8988T (cell line): ENCODE data around the gene PLCH1.

Experiments
- DNase-seq: peaks from one replicate; pipeline ENCODE4 v3.0.0; 2011

The PLCH1 gene

GRCh38 chr3:155368786-155369185 is 376.1 kb downstream of the PLCH1 start:
- no peak for DNase-seq

- DNase-seq, result no peak
Measured at GRCh38 chr3:155367506-155367905, 377.4 kb downstream of the PLCH1 start.

GRCh38 chr3:155365178-155365783 is 379.6 kb downstream of the PLCH1 start:
- DNase-seq, result no peak

- no peak for DNase-seq
Measured at GRCh38 chr3:155364492-155364891, 380.4 kb downstream of the PLCH1 start.

GRCh38 chr3:155363690-155364070 is 381.2 kb downstream of the PLCH1 start:
- DNase-seq, result no peak

GRCh38 chr3:155362808-155363689 is 381.8 kb downstream of the PLCH1 start:
- DNase-seq, result no peak

DNA sequence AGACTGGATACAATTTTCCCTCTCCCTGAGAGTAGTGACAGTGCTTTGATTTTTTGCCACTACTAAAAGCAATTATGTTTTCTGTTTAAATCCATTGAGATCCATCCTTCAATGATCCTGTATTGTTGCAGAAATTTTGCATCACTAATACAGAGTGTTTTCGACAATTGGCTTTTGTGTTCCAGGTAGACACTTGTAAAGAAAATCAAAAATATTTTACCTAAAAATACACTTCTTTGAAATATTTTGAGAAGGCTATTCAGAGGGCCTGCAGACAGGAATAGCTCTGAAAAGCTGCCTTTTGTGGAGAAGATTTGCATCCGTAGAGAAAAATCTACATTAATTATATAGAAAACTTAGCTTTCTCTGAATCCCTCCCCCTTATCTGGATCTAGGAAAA is 384.6 kb downstream of the PLCH1 start:
- no peak for DNase-seq

GRCh38 chr3:155356594-155357370 is 388.1 kb downstream of the PLCH1 start:
- no peak for DNase-seq

DNA sequence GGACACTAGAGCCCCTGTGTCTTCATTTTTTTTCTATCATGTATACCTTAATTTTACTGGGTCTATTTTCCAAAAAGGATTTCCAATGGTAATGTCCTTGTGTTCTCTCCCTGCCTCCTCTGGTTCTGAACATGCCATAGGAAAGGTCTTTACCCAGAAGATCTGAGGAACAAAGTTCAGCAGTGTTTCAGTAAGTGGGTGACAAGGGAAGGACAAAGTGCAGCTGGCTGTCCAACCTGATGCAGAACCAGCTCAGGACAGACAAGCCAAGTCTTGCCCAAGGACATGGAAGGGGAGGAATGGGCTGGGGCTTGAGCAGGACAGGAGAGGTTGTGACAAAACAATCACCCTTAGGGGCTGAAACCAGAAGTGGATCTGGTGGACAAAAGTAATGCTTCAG is 390.2 kb downstream of the PLCH1 start:
- no peak for DNase-seq

DNA sequence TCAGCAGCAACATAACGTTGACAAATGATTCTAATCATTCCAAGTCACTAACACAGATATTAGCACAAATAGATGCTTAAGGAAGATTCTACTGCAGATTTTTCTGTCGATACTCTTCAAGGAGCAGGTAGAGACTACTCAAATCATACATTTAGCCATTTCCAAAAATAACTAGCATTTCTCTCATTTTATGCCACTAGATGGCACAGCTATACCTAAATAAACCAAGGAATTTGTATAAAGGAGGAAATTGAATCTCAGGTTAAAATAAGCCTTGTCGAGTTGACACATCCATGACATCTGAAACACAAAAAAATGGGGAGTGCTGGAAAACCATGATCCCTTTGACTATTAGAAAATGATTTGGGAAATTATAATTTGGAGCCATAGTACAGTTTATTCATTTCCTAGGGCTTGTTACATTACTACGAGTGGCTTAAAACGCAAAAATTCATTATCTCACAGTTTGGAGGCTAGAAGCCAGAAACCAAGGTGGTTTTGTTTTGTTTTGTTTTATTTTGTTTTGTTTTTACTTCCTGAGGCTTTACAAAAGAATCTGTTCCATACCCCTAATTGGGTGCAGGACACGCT is 391.9 kb downstream of the PLCH1 start:
- no peak for DNase-seq

GRCh38 chr3:155350571-155350970 is 394.3 kb downstream of the PLCH1 start:
- DNase-seq, result no peak

DNA sequence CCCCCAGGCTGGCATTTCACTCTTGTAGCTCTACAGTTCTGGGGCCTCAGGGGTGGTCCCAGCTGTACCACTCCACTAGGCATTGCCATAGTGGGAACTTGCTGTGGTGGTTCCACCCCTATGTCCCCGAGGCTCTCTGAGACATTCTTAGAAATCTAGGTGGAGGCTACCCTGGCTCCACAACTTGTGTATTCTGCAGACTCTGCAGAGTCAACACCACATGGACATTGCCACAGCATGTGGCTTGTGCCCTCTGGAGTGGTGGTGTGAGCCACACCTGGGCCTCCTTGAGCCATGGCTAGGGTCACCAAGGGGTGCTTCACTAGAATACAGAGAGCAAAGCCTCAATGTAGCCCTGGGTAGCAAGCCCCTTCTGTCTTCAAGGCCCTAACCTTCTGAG is 397.0 kb downstream of the PLCH1 start:
- DNase-seq, result no peak

DNA sequence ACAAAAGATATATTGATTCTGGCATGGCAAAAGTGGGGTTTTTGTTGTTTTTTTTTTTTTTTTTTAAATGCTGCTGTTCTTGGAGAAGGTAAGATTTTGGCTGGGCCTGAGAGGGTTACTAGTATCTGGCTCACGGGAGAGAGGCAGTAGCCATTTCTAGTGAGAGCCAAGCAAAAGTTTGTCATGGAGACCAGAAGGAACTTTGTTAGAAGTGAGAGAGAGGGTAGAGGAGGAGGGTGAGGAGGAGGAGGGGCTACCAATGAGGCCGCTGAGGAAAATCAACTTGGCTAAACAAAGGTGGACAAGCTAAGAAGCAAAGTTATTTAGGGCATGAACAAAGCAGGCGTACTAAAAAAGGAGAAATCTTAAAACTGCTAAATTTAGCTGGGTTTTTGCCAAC is 402.5 kb downstream of the PLCH1 start:
- DNase-seq, result no peak

DNA sequence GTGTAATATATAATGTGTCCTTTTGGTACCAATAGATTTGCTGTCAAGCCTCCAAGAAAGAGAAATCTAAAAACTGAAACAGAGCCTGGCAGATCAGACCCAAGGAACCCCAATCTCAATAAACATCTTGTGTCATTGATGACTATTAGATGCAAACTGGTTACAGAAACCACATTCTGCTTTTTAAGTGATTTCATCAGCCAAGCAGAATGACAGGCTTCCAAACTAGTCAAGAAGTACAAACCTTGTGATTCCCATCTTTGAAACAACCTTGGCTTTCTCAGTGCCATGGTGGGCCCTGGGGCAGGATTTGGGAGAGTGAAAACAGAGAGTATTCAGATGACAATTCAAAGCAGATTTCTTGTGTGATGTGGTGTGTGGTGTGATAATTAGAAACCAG is 405.8 kb downstream of the PLCH1 start:
- no peak for DNase-seq

- no peak for DNase-seq
Measured at GRCh38 chr3:155335724-155336354, 409.0 kb downstream of the PLCH1 start.

GRCh38 chr3:155334914-155335723 is 409.8 kb downstream of the PLCH1 start:
- no peak for DNase-seq

GRCh38 chr3:155334215-155334913 is 410.5 kb downstream of the PLCH1 start:
- no peak for DNase-seq

DNA sequence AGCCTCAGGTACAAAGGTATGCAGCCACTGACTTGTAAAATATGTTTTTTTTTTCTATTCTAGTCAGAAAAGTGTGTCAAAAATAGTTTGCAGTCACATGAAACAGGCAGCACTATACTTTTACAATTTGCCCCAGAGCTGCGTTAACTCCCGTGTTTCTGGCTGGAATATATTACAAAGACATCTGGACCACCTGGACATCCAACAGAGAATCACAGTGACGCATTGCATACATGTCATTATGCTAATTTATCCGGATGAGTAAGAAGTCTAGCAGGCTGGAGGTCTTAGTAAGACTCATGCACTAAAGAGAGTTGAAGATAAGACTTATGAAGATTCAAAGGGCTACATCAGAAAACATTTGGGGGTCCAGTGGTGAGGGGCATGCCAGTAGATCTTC is 412.2 kb downstream of the PLCH1 start:
- DNase-seq, result no peak

- no peak for DNase-seq
Measured at GRCh38 chr3:155331078-155331477, 413.8 kb downstream of the PLCH1 start.

- DNase-seq, result no peak
Measured at GRCh38 chr3:155330370-155330769, 414.5 kb downstream of the PLCH1 start.

DNA sequence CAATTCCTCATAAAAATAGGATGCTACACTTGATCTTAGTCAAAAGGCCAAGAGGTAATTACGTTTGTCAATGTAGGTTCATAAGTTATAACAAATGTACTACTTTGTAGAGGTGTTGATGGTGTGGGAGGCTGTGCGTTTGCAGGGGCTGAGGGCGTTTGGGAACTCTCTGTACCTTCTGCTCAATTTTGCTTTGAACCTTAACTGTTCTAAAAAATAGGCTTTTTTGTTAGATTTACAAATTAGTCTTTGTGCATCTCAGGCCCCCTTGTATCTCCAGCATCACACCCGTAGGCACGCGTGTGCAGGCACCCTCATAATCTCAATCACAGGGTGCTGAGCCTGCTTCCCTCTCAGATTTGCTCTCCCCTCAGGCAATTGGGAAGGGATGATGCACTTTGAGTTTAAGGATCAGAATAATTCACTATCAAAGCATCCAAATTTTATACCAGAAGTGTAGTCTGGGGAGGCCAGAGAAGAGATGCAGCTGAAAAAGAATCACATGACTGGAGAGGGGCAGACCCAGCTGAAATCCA is 415.3 kb downstream of the PLCH1 start:
- DNase-seq, result no peak
